Measurements from ENCODE around the gene FBLN7. TPM values are rescaled to one million over a fixed set of nuclear protein-coding genes. Genes with fewer than 3 reads are reported as not detected.
A peak's percentile ranks its signal among the peaks of the same experiment; 100 is the strongest.

Gene FBLN7
- polyA plus RNA-seq, 3 donors: 0.04 TPM; not detected in 2

DNA sequence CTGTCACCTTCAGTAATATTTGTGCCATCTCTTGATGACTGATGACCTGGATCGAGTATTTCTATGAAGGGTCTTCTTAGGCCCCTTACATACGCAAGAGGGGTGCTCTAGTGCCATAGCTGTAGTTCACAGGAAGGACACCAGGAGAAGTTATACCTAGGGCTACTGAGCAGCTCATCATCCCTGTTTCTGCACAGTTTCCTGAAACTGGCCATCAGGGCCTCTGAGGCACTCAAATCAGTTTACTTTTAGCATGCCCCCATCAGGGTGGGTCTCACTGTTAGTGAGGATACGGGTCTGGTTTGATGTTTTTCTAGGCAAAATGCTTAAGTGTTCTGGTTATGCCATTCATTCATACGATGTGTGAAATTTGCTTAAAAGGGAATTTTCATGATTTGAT lies 20.0 kb upstream of the FBLN7 start:
- no peak for TF ChIP-seq CTCF (IDR thresholded peaks at IDR 0.05)
- Histone ChIP-seq H3K36me3 (replicated peaks in 1 of 2; ENCODE audit: control insufficient read depth in 1 of 2, insufficient read depth in 2 of 2, low read length in 2 of 2) (peaks cover 40 to 50% of the 10 kb centered on the region in 2 donors), H3K4me1 (ENCODE audit: control insufficient read depth in 1 of 2, insufficient read depth in 2 of 2, low read length in 2 of 2) (no peaks in the 10 kb centered on the region), H3K9me3 (replicated peaks in 1 of 2; ENCODE audit: control insufficient read depth in 1 of 2, insufficient read depth in 1 of 2, low read length in 2 of 2) (no peaks in the 10 kb centered on the region), H3K4me2 (replicated peaks; ENCODE audit: extremely low read depth, low read length, poor library complexity, severe bottlenecking) (no peak overlapping the region), H2AFZ (ENCODE audit: insufficient read depth, low read depth, low read length, poor library complexity, severe bottlenecking) (no peak overlapping the region), H3K9ac (ENCODE audit: insufficient read depth, low read length, poor library complexity, severe bottlenecking) (no peak overlapping the region), H3K4me3 (replicated peaks in 1 of 3; ENCODE audit: low read depth in 2 of 3, low read length in 3 of 3) (no peak overlapping the region), H3K27me3 (ENCODE audit: control insufficient read depth in 2 of 2, insufficient read depth in 2 of 2, low read length in 2 of 2) (no peaks in the 10 kb centered on the region), H4K20me1 (ENCODE audit: insufficient read depth, low read length) (no peaks in the 10 kb centered on the region), H3K27ac (ENCODE audit: low read depth in 1 of 2, low read length in 2 of 2) (no peak overlapping the region), H3K79me2 (ENCODE audit: insufficient read depth, low read length) (no peaks in the 10 kb centered on the region)
- no peak overlapping the region for H3K4me3 Mint-ChIP-seq
- H3K36me3 Mint-ChIP-seq: peaks cover 37 to 38% of the 10 kb centered on the region in 2 donors
- no peaks in the 10 kb centered on the region for H3K27me3 Mint-ChIP-seq (ENCODE audit: low read depth in 3 of 3)
- WGBS (ENCODE audit: insufficient coverage): no CpG with 5 or more reads among the region's 4 CpGs
- intact Hi-C loops (cut with micrococcal nuclease): no loop called here
- no peaks in the 10 kb centered on the region for H3K4me1 Mint-ChIP-seq
- peaks cover 0 to 2% (median 0%) of the 10 kb centered on the region in 7 donors for H3K9me3 Mint-ChIP-seq
- no peak overlapping the region for H3K27ac Mint-ChIP-seq
- DNase-seq: no peak

DNA sequence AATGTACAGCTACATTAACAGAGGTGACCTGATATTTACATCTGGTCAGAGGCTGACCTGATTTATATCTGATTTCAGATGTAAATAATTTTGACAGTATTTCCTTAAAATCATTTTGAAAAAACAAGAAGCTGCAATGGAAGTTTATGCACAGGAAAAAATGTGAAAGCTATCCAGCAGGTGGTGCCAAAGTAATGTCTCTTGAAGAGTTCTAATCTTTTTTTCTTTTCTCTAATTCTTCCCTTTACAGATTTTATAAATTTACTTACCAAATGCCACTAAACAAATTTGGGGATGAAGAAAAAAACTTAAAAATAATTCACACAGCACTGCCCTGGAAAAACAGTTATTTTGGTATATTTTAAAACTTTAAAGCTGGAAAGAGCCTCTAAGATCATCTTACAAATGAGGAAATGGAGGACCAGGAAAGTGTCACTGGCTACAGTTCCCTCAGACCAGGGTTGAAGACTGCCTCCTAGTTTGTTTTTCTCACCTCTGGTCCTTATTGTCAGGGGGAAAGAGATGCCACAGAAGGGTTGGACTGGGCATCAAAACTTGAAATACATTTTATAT lies 16.4 kb upstream of the FBLN7 start:
- H3K4me2 ChIP-seq (replicated peaks; ENCODE audit: extremely low read depth, low read length, poor library complexity, severe bottlenecking): no peak overlapping the region
- no peaks in the 10 kb centered on the region for H3K4me1 ChIP-seq (ENCODE audit: control insufficient read depth in 1 of 2, insufficient read depth in 2 of 2, low read length in 2 of 2)
- no peaks in the 10 kb centered on the region for H3K4me1 Mint-ChIP-seq
- no peaks in the 10 kb centered on the region for H3K27me3 Mint-ChIP-seq (ENCODE audit: low read depth in 3 of 3)
- peaks cover 22 to 31% of the 10 kb centered on the region in 2 donors for H3K36me3 ChIP-seq (replicated peaks in 1 of 2; ENCODE audit: control insufficient read depth in 1 of 2, insufficient read depth in 2 of 2, low read length in 2 of 2)
- peaks cover 6% of the 10 kb centered on the region in 2 donors for H3K9me3 ChIP-seq (replicated peaks in 1 of 2; ENCODE audit: control insufficient read depth in 1 of 2, insufficient read depth in 1 of 2, low read length in 2 of 2)
- no peaks in the 10 kb centered on the region for H3K27me3 ChIP-seq (ENCODE audit: control insufficient read depth in 2 of 2, insufficient read depth in 2 of 2, low read length in 2 of 2)
- no peak overlapping the region for H3K9ac ChIP-seq (ENCODE audit: insufficient read depth, low read length, poor library complexity, severe bottlenecking)
- H4K20me1 ChIP-seq (ENCODE audit: insufficient read depth, low read length): no peaks in the 10 kb centered on the region
- no peak overlapping the region for H3K4me3 Mint-ChIP-seq
- peak; percentile 6 to 32 (median 15) for DNase-seq
- no peak overlapping the region for H3K4me3 ChIP-seq (replicated peaks in 1 of 3; ENCODE audit: low read depth in 2 of 3, low read length in 3 of 3)
- intact Hi-C loops (cut with micrococcal nuclease): no loop called here
- no peak overlapping the region for H3K27ac ChIP-seq (ENCODE audit: low read depth in 1 of 2, low read length in 2 of 2)
- no peak overlapping the region for H2AFZ ChIP-seq (ENCODE audit: insufficient read depth, low read depth, low read length, poor library complexity, severe bottlenecking)
- no peaks in the 10 kb centered on the region for H3K79me2 ChIP-seq (ENCODE audit: insufficient read depth, low read length)
- H3K36me3 Mint-ChIP-seq: peaks cover 28 to 33% of the 10 kb centered on the region in 2 donors
- H3K27ac Mint-ChIP-seq: no peak overlapping the region
- H3K9me3 Mint-ChIP-seq: peaks cover 5 to 22% (median 10%) of the 10 kb centered on the region in 7 donors
- TF ChIP-seq CTCF (IDR thresholded peaks at IDR 0.05): peak; percentile 73

All from CD14-positive monocyte (primary cell).